NT2/D1 (cell line): ENCODE results near the gene SPOCK1.

Experiments used
- DNase-seq: peaks from one replicate; pipeline ENCODE4 v3.0.0-alpha.2; 2011; ENCODE audit warnings: low read depth, low spot score
- H3K27me3 ChIP-seq: 2 replicates; pipeline ENCODE4 v1.6.0; 2011; ENCODE audit warnings: mild to moderate bottlenecking; ENCODE audit not compliant: insufficient read length, insufficient read depth
- H3K36me3 ChIP-seq: 2 replicates; pipeline ENCODE4 v1.6.1; 2011; ENCODE audit warnings: mild to moderate bottlenecking, low read length, mixed read lengths; ENCODE audit not compliant: insufficient read depth, insufficient read length
- H3K4me1 ChIP-seq: 2 replicates; pipeline ENCODE4 v1.5.1; 2011; ENCODE audit not compliant: insufficient read depth, insufficient read length
- H3K4me3 ChIP-seq: 2 replicates; pipeline ENCODE4 v1.5.1; 2011; ENCODE audit warnings: low read depth; ENCODE audit not compliant: insufficient read length
- H3K9ac ChIP-seq: 2 replicates; pipeline ENCODE4 v1.6.0; 2011; ENCODE audit warnings: low read depth; ENCODE audit not compliant: insufficient read length
- H3K9me3 ChIP-seq: 2 replicates; pipeline ENCODE4 v1.5.1; 2011; ENCODE audit warnings: mild to moderate bottlenecking, low read length; ENCODE audit not compliant: insufficient read depth
- SUZ12 ChIP-seq: IDR thresholded peaks from 2 replicates; pipeline ENCODE4 v1.6.1; 2011; ENCODE audit not compliant: insufficient read length, insufficient read depth; ENCODE audit errors: extremely low read depth
- YY1 ChIP-seq: IDR thresholded peaks from 2 replicates; pipeline ENCODE4 v1.6.1; 2011; ENCODE audit not compliant: insufficient read length, insufficient read depth
- ZNF274 ChIP-seq: IDR thresholded peaks from 2 replicates; pipeline ENCODE4 v1.6.1; 2011; ENCODE audit warnings: mild to moderate bottlenecking, low read depth, low read length

Gene SPOCK1

DNA sequence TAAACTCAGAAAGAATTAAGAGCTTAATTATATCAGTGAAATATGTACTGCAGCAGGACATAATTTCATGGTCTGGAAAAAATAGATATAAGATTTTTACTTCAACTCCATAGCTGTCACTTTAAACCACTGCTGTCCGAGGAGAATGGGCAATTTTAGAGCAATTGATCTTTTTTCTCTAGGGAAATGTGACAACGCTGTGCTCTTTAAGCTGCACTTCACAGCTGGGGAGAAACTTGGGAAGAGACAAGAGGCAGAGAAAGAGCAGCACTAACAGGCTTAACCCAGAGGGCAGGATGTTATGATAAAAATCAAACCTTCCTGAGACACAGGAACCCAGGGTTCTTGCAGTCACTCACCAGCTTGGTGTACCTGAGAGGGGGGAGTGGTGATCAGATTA, 92.0 kb downstream of the SPOCK1 start:
- no peaks in the 10 kb centered on the region for H3K9me3 ChIP-seq
- DNase-seq, result no peak
- no peak overlapping the region for H3K4me3 ChIP-seq
- no peaks in the 10 kb centered on the region for H3K27me3 ChIP-seq
- H3K4me1 ChIP-seq, result no peaks in the 10 kb centered on the region
- H3K9ac ChIP-seq, result no peak overlapping the region
- H3K36me3 ChIP-seq, result no peaks in the 10 kb centered on the region
- TF ChIP-seq SUZ12 (no peak), YY1 (no peak), ZNF274 (no peak)

DNA sequence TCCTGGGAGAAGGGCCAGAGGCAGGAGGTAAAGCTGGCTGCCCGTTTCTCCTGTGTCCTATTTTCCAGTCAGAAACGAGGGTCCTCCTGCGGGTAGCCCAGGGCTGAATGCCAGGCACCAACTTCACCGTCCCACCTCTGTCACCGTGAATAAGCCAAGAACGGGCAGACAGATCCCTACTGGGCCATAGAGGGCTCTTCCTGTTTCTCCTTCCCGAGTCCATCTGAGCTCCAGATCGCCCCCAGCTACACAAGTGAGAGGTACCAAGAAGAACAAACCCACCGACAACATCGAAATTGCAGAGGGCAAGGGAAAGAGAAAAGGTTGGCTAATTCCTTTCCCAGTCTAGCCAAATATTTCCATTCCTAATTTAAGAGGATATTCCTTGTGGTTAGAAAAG, 93.7 kb downstream of the SPOCK1 start:
- Histone ChIP-seq H3K36me3 (no peaks in the 10 kb centered on the region), H3K4me3 (no peak overlapping the region), H3K9ac (no peak overlapping the region), H3K9me3 (no peaks in the 10 kb centered on the region), H3K4me1 (no peaks in the 10 kb centered on the region), H3K27me3 (no peaks in the 10 kb centered on the region)
- no peak for TF ChIP-seq ZNF274
- no peak for TF ChIP-seq YY1
- TF ChIP-seq SUZ12, result no peak
- DNase-seq, result no peak

GRCh38 chr5:137403869-137404268, 95.3 kb downstream of the SPOCK1 start:
- no peak for TF ChIP-seq SUZ12
- TF ChIP-seq YY1, result no peak
- TF ChIP-seq ZNF274, result no peak
- H3K36me3 ChIP-seq, result no peaks in the 10 kb centered on the region
- H3K4me1 ChIP-seq, result no peaks in the 10 kb centered on the region
- H3K4me3 ChIP-seq, result no peak overlapping the region
- no peak overlapping the region for H3K9ac ChIP-seq
- no peaks in the 10 kb centered on the region for H3K9me3 ChIP-seq
- DNase-seq, result no peak
- no peaks in the 10 kb centered on the region for H3K27me3 ChIP-seq

DNA sequence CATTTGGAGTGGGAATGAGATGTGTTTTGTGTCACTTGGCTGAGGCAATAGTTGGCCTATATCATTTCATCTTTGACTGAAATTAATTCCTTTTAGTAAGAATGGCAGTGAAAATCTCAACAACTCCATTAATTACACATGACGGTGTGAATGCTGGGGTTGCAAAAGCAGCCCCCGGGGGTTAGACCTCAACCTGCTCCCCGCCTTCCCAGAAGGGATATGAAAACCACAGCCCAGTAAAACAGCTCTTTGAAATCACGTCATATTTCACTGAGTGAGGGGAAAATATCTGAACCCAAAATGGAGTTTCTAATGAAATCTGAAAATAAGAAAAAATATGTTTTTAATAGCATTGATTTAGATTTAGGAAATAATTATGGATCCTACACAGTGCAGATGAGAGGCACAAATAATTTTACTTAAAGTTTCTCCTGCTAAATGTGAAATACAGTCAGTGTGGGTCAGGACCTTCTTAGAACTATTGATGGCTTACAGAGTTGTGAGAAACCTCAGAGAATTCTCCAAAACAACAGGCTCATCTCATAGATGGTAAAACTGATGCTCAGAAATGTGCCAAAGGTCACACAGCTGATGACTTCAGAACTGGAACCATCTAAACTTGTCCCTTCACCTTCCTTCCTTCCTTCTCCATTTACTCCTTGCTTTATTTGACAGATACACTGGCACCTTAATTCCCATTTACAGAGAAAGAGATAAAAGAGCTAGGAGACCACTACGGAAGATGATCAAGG, 96.5 kb downstream of the SPOCK1 start:
- no peaks in the 10 kb centered on the region for H3K4me1 ChIP-seq
- TF ChIP-seq YY1, result no peak
- TF ChIP-seq ZNF274, result no peak
- TF ChIP-seq SUZ12, result no peak
- H3K27me3 ChIP-seq, result no peaks in the 10 kb centered on the region
- no peak overlapping the region for H3K4me3 ChIP-seq
- no peaks in the 10 kb centered on the region for H3K9me3 ChIP-seq
- H3K36me3 ChIP-seq, result no peaks in the 10 kb centered on the region
- DNase-seq, result no peak
- H3K9ac ChIP-seq, result no peak overlapping the region

DNA sequence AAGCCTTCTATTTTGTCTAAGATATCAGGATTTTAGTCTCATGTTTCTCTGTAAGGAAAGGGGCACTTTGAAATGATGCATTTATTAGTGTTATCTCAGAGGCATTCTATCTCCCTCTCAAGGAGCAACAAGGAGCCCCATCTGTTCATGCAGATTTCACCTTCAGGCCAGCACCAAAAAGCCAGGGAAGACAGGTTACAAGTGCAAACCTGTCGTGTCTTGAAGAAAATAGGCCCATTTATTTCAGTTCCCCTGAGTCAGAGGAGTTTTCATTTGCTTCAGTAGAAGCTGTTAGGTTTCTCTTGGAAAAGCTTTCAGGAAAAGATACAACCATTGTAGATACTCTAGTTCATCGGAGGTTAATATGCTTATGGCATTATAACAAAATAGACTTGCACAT, 97.2 kb downstream of the SPOCK1 start:
- no peaks in the 10 kb centered on the region for H3K36me3 ChIP-seq
- TF ChIP-seq ZNF274 (no peak), SUZ12 (no peak), YY1 (no peak)
- no peak overlapping the region for H3K4me3 ChIP-seq
- no peak overlapping the region for H3K9ac ChIP-seq
- no peaks in the 10 kb centered on the region for H3K4me1 ChIP-seq
- no peaks in the 10 kb centered on the region for H3K27me3 ChIP-seq
- DNase-seq, result no peak
- H3K9me3 ChIP-seq, result no peaks in the 10 kb centered on the region

GRCh38 chr5:137400571-137400970, 98.6 kb downstream of the SPOCK1 start:
- H3K9me3 ChIP-seq, result no peaks in the 10 kb centered on the region
- no peak for TF ChIP-seq YY1
- TF ChIP-seq ZNF274, result no peak
- TF ChIP-seq SUZ12, result no peak
- H3K9ac ChIP-seq, result no peak overlapping the region
- no peak overlapping the region for H3K4me3 ChIP-seq
- no peaks in the 10 kb centered on the region for H3K4me1 ChIP-seq
- DNase-seq, result no peak
- no peaks in the 10 kb centered on the region for H3K36me3 ChIP-seq
- H3K27me3 ChIP-seq, result no peaks in the 10 kb centered on the region

- no peak overlapping the region for H3K9ac ChIP-seq
- no peak overlapping the region for H3K4me3 ChIP-seq
- no peak for DNase-seq
- H3K36me3 ChIP-seq, result no peaks in the 10 kb centered on the region
- no peaks in the 10 kb centered on the region for H3K27me3 ChIP-seq
- TF ChIP-seq SUZ12, result no peak
- no peak for TF ChIP-seq ZNF274
- TF ChIP-seq YY1, result no peak
- no peaks in the 10 kb centered on the region for H3K4me1 ChIP-seq
- H3K9me3 ChIP-seq, result no peaks in the 10 kb centered on the region
Measured at GRCh38 chr5:137399911-137400310, 99.2 kb downstream of the SPOCK1 start.

- no peak overlapping the region for H3K9ac ChIP-seq
- H3K27me3 ChIP-seq, result no peaks in the 10 kb centered on the region
- DNase-seq, result no peak
- H3K36me3 ChIP-seq, result no peaks in the 10 kb centered on the region
- H3K4me3 ChIP-seq, result no peak overlapping the region
- H3K4me1 ChIP-seq, result no peaks in the 10 kb centered on the region
- H3K9me3 ChIP-seq, result no peaks in the 10 kb centered on the region
- TF ChIP-seq SUZ12, result no peak
- no peak for TF ChIP-seq YY1
- no peak for TF ChIP-seq ZNF274
Measured at GRCh38 chr5:137398751-137399150, 100.4 kb downstream of the SPOCK1 start.
